GM19351 (cell line): ENCODE data around the gene SPACA7.

Experiments
- ATAC-seq: cut with Tn5 transposase; IDR thresholded peaks from one replicate; pipeline ENCODE4 v1.9.1; 2021; ENCODE audit warnings: mild to moderate bottlenecking, moderate library complexity; ENCODE audit not compliant: unreplicated experiment

The SPACA7 gene, protein sequence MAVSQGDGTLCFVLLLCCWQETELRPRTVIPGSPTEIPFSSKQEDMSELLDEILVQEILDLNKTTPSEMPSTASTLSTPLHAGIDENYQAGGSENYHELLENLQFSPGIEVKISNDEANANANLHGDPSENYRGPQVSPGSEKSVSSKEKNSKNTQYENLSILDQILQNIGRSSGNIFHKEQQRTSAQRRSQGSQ

DNA sequence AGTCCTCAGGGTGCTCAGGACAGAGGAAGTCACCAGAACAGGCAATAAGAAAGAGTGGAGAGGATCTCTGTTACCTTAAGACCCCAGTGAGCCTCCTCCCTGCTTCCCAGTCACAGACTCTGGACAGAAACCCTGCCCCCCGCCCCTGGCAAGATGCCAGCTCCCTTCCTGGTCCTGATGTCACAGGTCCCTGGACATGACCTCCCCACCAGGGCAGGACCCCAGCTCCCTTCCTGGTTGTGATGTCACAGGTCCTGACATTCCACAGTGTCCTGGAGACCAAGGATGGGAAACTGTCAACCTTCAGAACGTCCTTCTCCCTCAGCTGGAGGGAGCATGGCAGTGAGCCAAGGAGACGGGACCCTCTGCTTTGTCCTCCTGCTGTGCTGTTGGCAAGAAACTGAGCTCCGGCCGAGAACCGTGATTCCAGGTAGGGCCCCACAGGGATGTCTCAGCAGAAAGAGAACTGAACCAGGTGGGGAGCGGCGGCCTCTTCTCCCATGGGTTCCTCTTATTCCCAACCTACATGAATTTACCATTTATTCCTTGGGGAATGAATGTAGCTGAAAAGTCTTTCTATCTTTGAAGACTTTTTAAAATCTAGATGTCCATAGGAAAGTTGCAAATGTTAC, at the start of gene SPACA7:
TSS of gene SPACA7 (plus strand) at position 306 of the 632 bp plus-strand sequence. CDS start at position 337, 31 bp downstream.
- no peak for ATAC-seq

DNA sequence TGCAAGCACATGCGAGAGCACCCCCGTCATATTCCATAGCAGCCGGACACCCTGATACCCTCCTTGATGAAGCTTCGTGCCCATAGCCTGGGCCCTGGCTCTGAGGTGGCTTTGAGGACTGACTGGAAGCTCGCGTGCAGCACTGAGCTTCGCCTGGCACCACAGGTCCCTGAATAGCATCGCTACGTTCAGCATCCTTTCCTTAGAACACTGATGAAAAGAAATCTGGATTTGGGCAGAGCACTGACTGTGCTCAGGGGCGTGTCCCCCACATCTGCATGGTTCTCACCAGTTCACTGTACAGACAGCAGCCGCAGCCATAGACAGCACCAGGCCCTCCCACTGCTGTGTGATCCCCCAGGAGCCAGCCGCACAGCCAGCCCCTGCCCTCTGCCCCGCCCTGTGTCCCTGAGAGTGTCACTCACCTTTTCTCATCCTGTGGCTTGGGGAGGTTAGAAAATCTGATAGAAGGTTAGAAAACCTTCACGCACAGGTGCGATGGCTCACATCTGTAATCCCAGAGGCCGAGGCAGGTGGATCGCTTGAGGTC, 49.3 kb upstream of the SPACA7 start:
- no peak for ATAC-seq

DNA sequence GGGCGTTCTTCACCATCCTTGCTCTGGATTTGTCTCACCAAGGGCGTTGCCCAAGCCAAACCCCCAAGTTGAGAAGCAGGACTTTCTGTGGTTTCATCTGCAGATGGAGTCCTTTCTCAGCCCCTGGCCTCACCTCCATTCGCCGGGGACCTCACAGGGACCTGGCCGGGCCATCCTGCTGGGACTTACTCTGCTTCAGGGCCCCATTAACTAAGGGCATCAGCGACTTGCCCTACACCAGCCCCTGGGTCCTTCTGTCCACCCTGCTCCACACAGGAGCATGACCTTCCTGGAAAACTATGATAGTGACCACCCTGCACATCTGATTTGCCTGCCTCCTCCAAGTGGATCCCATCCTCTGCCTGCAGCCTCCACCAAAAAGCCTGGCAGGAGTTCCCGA, 47.2 kb upstream of the SPACA7 start:
- no peak for ATAC-seq

DNA sequence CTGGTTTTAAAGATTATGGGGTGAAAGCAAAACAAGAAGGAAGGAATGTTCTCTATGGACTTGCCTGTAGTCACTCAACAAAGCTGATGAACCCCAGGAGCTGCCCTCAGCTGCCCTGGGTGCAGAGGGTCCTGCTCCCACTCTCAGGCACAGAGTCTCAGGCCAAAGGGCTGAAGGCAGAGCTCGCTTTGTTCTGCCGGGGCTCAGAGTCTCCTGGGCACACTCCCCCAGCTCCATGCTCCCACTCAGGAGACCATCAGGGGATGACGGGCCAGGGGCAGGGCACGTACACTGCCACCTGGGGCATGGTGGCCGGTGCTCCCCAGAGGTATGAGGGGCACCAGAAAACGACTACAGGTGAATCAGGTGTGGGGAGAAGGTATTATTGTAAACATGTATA, 46.8 kb upstream of the SPACA7 start:
- no peak for ATAC-seq

DNA sequence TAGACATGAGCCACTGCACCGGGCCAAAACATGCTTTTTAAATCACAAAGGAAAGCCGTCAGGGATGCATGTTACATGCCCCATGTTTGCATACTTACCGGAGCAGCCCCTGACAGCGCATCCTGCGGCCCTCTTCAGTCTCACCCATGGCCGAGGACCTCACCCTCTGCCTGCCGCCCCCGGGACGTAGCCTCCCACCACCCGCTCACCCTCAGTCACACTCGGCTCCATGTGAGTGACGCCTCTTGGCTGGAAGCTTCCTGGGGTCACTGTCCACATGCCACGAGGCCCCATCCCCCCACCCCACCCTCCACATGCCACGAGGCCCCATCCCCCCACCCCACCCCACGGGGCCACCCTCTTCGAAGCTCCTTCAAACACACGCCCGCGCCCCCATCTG, 46.1 kb upstream of the SPACA7 start:
- ATAC-seq, result no peak

DNA sequence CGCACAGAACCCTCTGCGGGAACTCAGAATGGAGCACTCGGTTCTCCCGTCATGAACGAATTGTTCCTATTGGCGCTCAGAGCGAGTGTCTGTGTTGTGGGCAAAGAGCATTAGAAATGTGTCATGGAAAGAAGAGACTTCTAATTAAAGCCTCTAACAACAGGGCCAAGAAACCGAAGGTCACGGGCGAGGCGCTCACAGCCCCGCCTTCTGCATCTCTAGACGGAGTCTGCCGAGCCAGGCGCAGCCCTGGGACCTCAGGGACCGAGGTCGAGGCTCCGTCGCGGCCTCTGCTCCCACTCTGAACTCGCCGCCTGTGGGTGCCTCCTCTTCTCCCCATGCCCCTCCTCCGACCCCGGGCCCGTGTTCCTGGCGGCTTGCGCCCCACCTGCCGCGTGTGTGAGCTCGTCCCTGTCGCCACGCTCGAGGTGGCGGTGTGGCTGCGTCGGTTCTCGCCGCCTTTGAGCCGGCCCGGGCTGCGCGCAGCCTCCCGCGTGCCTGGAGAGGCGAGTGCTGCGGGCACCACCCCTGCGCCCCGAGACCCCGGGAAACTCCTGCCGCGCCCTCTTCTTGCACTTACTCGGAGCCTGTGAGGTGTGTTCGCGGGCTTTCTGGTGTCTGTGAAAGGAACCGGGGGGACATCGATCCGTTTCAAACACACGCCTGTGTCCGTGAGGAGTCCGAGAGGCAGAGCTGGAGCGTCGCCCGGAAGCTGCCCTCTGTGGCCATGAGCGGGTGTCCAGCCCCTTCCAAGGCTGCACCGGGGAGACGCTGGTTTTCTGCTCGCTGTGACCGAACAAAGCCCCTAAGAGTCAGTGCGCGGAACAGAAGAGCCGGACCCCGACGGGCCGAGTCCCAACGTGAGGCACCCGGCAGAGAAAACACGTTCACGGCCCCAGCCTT, 45.4 kb upstream of the SPACA7 start:
- no peak for ATAC-seq

DNA sequence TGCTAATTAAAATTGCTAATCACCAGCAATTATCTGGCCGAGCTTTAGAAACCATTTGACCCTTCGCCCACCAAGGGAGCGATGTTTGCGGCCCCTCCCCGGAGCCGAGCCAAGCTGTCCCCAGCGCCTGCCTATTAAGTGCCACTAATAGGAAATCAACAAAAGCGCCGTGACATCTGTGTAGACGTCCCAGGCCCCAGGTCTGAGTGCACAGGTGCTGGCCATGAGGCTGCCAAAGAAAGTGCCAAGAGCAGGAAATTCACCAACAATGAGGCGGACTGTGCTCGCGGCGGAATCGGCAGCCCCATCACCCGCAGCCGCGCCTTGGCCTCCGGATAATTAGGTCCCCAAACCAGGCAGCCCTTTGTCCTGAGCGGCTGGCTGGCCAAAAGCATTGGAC, 44.5 kb upstream of the SPACA7 start:
- ATAC-seq, result no peak

DNA sequence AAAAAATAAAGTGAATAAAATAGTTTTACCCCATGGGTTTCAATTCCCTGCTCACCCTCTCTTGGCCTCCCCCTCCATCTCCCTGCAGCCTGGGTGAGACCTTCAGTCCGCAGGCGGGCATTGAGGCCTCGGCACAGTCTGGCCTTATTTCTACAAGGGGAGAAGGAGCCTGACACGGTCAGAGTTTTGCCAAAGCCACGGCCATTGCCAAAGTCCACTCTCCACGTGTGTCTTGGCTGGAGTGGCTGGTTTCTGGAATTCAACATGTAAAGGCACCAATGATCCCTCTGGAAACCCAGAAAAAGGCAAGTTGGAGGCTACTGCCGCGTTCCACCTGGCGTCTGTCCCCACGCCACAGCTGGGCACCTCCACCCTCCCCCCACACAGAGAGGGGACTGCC, 43.4 kb upstream of the SPACA7 start:
- no peak for ATAC-seq

DNA sequence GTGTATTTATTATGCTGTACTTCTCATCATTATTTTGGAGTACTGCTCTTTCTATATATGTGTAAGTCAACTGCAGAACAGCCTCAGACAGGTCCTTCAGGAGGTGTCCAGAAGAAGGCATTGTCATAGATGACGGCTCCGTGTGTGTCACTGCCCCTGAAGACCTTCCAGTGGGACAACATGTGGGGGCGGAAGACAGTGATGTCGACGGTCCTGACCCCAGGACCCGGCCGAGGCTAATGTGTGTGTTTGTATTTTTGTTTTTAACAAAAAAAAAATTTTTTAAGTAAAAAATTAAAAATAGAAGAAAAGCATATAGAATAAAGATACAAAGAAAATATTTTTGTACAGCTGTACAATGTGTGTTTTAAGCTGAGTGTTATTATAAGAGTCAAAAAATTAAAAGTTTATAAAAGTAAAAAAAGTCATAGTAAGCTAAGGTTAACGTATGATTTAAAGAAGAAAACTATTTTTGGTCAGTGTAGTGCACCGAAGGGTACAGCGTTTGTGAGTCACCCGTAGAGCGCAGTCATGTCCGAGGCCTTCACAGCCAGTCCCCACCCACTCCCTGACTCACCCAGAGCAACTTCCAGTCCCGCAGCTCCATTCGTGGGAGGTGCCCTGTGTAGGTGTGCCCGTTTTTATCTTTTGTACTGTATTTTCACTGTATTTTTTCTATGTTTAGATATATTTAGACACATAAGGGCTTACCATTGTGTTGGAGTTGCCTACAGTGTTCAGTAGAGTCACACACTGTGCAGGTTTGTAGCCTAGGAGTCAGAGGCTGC, 42.2 kb upstream of the SPACA7 start:
- no peak for ATAC-seq

DNA sequence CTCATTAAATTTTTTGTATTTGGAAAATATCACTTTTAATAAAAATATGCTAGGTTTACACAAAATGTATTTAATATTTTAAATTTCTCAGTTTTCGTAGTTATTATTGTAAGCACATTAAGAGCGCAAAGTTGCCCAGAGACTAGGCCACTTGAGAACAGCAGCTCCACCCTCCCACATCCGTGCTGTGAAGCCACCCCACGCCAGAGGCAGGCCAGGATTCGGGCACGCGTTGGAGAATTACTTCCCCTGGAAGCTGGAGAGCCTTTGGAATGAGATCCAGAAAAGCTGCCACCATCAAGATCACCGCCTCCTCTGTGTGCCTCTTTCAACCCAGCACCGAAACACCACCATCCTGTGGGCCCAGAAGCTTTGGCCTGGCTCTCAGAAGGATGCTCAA, 41.0 kb upstream of the SPACA7 start:
- no peak for ATAC-seq

DNA sequence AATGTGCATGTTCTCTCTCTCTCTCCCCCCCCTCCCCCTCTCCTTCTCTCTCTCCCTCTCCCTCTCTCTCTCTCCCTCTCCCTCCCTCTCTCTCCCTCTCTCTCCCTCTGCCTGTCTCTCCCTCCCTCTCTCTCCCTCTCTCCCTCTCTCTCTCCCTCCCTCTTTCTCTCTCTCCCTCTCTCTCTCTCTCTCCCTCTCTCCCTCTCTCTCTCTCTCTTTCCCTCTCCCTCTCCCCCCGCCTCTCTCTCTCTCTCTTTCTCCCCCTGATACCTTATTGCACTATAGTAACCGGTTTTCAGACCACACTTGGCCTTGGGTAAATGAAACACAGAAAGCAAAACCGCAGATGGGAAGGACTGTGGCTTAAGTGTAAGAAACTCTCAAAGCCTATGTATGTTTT, 34.7 kb upstream of the SPACA7 start:
- ATAC-seq, result no peak

DNA sequence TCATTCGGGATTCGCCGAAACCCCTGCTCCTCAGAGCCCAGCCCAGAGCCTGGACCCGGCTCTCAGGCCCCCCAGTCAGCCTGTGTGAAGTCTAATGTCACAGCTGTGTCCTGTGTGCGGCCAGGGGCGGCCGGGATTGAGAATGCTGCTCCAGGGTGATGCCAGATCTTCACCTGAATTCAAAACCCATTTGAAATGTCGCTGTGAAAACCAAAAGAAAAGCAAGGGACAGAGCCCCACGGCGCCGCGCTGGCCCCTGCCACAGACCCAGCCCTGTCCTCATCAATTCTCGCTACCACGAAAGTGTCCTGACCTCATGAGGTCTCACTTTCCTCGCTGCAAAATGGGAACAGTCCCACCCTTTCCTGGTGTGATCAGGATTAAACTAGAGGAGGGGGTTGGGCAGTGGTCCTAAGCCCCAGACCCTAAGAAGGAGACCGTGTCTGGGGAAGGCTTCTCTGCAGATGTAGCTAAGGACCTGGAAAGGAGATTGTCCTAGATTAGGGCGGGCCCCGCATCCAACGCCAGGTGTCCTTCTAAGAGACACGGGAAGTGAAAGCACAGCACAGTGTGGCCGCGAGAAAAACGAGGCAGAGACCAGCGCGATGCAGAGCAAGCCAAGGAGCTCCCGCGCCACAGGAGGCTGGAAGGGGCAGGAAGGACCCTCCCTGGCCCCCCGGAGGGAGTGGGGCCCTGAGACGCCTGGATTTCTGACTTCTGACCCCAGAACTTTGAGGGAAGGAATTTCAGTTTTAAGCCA, 34.0 kb upstream of the SPACA7 start:
- ATAC-seq, result no peak

DNA sequence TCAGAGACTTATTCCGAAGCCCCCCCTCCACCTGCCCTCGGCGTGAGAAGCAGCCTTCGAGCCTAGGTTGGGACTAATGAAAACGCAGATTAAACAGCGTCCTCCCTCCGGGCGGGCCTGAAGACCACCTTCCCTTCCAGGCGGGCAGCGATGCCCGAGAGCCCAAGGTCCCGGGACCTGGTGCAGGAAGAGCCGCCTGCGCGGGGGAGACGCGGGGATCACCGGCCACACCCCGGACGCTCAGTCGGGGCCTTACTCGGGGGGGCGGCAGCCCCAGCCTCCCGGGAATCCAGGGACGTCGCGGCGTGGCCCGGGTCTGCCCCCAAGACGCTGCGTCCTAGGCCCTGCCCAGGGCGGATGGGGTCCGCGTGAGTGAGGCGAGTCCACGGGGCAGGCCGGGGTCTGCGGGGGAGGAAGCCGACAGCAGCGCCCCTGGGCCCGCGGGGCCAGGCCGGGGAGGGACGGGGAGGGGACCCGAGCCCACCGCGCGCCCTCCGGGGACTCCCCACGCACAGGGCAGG, 33.3 kb upstream of the SPACA7 start:
- no peak for ATAC-seq

DNA sequence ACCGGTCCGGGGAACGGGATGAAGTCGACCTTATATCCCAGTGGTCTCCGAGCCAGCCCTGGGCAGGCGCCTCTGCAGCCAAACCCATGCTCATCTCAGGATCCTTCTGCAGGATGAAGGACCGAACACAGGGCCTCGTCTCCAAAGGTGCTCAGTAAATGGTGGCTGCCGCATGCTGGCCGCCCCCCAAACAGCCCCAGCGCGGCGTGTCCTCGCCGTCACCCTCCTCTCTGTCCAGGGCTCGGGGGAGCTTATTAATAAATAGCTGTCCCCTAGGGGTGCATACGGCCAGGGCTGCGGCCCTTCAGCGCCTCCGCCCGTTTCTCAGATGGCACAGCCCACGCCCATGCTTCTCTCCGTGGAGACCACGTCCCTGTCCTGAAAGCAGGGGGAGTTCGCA, 32.6 kb upstream of the SPACA7 start:
- ATAC-seq, result no peak

DNA sequence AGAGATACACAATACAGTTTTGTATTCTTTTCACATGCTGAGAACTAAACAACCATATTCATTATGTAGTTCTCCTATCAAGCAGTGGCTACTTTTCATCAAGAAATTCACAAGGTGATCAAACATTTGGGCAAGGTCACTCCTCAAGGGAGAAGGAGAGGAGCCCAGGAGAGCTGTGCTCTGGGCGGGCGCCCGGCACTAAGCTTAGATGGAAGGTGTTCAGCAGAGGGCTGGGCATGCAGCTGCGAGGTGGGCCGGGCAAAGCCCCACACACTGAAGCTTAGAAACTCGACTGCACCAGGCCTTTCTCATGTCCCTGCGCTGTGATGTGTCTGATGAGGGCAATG, 30.4 kb upstream of the SPACA7 start:
- no peak for ATAC-seq

DNA sequence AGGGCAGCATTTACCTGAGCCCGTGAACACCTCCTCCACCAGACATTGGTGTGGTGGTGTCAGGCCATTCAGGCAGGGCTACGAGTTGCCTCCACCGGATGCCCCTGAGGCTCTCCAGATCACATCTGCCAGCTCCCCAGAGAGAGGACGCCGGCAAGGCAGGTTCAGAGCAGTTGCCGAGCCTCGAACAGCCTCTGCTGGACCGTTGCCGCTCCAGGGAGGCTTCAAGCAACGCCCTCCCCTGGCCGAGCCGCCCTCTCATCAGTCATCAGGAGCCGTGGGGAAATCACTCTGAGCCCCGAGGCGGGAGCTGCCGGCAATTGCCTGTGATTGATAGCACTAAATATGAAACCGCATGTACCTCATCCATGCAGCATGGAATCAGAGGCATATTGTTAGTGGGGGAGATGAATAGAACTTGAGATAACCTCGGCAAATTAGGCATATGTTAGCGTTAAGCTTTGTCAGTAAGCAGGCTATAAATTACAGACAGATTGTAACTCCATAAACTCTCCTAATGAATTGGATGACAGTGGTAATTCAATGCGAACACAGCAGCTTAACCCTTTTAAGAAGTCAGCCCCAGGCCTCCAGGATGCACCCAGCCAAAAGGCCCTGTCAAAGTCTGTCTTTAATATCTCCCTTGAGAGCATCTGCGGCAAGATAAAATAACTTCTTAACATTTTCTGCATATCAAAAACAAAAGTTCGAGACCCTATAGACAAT, 29.8 kb upstream of the SPACA7 start:
- no peak for ATAC-seq

DNA sequence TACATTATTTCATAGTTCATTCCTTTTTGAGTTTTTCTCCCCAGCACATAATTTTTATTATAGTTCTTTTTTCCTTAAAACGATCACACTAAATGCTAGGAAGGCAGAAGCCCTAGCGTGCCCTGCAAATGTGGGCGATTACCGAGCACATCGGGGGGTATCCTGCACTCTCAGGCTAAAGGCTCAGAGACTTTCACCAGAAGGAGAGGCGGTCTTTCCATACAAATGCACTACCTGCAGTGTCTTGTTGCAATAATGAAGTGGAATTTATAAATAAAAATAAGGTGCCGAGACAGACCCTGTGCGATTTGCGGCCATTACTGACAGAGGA, 29.3 kb upstream of the SPACA7 start:
- ATAC-seq, result no peak

DNA sequence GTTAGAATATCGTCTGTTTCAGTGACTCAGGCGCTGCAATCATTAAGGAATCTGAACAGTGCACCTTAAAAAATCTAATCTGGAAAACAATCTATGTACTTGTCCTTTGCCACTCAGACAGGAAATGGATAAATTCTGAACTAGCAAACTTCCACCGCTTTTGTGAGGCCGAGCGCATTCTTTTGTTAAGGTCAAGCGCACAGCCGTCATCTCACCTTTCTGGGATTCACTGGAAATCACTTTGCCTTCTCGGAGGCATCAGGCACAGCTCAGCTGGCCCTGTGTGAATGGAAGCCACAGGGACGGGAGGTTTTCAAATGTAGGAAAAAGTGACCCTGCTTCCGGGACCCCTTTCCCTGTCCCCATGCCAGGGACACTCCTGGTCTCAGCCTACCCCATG, 28.2 kb upstream of the SPACA7 start:
- ATAC-seq, result no peak

DNA sequence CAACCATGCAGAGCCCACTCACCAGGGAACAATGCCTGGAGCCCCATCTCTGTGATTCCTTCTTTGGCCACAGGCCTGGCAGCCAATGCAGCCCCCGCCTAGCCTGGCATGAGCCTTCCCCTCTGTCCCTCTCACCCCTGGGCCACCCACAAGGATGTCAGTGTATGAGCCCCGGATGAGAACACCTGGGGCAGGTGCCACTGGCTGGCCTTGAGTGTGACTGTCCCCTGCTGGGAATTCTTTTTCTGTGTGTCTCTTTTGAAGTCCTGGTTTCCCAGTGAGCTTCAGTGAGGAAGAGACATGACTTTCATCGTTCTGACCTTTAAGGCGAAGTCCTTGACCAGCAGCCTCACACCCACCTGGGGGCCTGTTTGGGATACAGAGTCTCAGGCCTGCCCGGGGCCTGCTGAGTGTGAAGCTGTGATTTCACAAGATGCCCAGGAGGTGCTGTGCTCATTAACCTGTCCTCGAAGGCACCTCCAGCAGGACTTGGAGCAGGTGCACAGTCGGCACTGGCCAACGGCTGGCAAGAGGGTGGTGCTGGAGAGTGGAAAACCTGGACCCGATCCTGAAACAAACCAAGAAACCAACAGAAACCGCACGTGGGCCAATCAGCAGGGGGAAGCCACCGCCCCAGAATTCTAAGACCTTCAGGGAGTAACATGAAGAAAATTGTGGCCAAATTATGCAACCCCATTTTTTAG, 27.4 kb upstream of the SPACA7 start:
- no peak for ATAC-seq
